Measurements from ENCODE around the gene HRCT1.

Gene HRCT1

GRCh38 chr9:35915681-35916294 is 9.8 kb downstream of the HRCT1 start:
- H3K27me3 ChIP-seq (ENCODE audit: control insufficient read depth in 2 of 2, insufficient read depth in 2 of 2, low read length in 2 of 2) = no peaks in the 10 kb centered on the region
- peaks cover 53 to 70% of the 10 kb centered on the region in 2 donors for H3K4me1 ChIP-seq (ENCODE audit: control insufficient read depth in 2 of 2, insufficient read depth in 2 of 2, low read length in 2 of 2)
- peak overlapping the region; percentile 36 to 62 for H3K9ac ChIP-seq (ENCODE audit: low read depth in 1 of 2, low read length in 2 of 2)
- H3K4me3 ChIP-seq (ENCODE audit: low read length in 2 of 2) = peak overlapping the region; percentile 7 to 41
- peak overlapping the region; percentile 91 to 94 for H3K27ac ChIP-seq (ENCODE audit: low read depth in 2 of 2, low read length in 2 of 2)
- H3K36me3 ChIP-seq (ENCODE audit: control insufficient read depth in 2 of 2, insufficient read depth in 2 of 2, low read length in 2 of 2) = no peaks in the 10 kb centered on the region
- H3K9me3 ChIP-seq (ENCODE audit: control insufficient read depth in 2 of 2, low read length in 2 of 2) = no peaks in the 10 kb centered on the region

DNA sequence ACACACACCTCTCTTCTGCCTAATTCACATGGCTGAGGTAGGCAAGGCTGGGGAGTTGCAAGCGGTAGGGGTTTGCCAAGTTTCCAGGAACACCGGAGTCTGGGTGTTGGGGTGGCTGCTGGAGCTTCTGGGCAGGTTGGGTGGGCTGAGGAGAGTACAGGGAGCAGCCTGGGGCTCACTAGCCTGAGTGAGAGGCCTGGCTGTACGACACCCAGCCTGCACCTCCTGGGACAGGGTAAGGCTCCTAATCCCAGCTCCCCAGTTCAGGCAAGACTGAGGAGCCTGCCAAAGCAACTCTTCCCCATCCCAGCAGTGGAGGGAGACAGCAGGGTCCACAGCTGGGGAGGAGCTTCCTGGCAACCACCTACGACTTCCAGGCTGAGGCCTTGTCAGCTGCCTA is 11.3 kb downstream of the HRCT1 start:
- peak overlapping the region; percentile 71 to 91 for H3K27ac ChIP-seq (ENCODE audit: low read depth in 2 of 2, low read length in 2 of 2)
- H3K9ac ChIP-seq (ENCODE audit: low read depth in 1 of 2, low read length in 2 of 2) = peak overlapping the region; percentile 20 to 27
- H3K9me3 ChIP-seq (ENCODE audit: control insufficient read depth in 2 of 2, low read length in 2 of 2) = no peaks in the 10 kb centered on the region
- no peaks in the 10 kb centered on the region for H3K36me3 ChIP-seq (ENCODE audit: control insufficient read depth in 2 of 2, insufficient read depth in 2 of 2, low read length in 2 of 2)
- no peaks in the 10 kb centered on the region for H3K27me3 ChIP-seq (ENCODE audit: control insufficient read depth in 2 of 2, insufficient read depth in 2 of 2, low read length in 2 of 2)
- H3K4me1 ChIP-seq (ENCODE audit: control insufficient read depth in 2 of 2, insufficient read depth in 2 of 2, low read length in 2 of 2) = peaks cover 48 to 64% of the 10 kb centered on the region in 2 donors
- H3K4me3 ChIP-seq (ENCODE audit: low read length in 2 of 2) = no peak overlapping the region

DNA sequence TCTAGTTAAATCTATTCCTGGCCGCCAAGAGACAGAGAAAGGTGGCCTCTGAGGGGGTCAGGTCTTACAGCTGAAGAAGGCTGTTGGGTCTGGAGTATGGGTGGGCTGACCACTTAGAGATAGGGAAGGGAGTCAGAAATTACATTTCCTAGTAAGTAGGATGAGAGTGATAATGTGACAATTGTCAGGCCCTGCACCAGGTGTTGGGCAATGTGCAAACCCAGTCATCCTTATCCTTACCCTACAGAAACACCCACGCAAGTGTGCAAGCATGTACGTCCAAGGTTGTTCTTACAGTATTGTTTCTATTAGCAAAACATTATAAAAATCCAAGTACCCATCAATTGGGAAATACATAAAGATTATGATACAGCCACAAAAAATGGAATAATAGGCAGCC is 12.8 kb downstream of the HRCT1 start:
- no peak overlapping the region for H3K9ac ChIP-seq (ENCODE audit: low read depth in 1 of 2, low read length in 2 of 2)
- H3K4me1 ChIP-seq (ENCODE audit: control insufficient read depth in 2 of 2, insufficient read depth in 2 of 2, low read length in 2 of 2) = peaks cover 56 to 71% of the 10 kb centered on the region in 2 donors
- H3K27ac ChIP-seq (ENCODE audit: low read depth in 2 of 2, low read length in 2 of 2) = peak overlapping the region; percentile 71 to 91
- H3K36me3 ChIP-seq (ENCODE audit: control insufficient read depth in 2 of 2, insufficient read depth in 2 of 2, low read length in 2 of 2) = no peaks in the 10 kb centered on the region
- no peaks in the 10 kb centered on the region for H3K27me3 ChIP-seq (ENCODE audit: control insufficient read depth in 2 of 2, insufficient read depth in 2 of 2, low read length in 2 of 2)
- no peaks in the 10 kb centered on the region for H3K9me3 ChIP-seq (ENCODE audit: control insufficient read depth in 2 of 2, low read length in 2 of 2)
- no peak overlapping the region for H3K4me3 ChIP-seq (ENCODE audit: low read length in 2 of 2)

GRCh38 chr9:35919212-35920008 is 13.4 kb downstream of the HRCT1 start:
- Histone ChIP-seq H3K9ac (ENCODE audit: low read depth in 1 of 2, low read length in 2 of 2) (peak overlapping the region in 1 of 2 donors; percentile 27), H3K27ac (ENCODE audit: low read depth in 2 of 2, low read length in 2 of 2) (peak overlapping the region; percentile 71 to 91), H3K36me3 (ENCODE audit: control insufficient read depth in 2 of 2, insufficient read depth in 2 of 2, low read length in 2 of 2) (no peaks in the 10 kb centered on the region), H3K4me1 (ENCODE audit: control insufficient read depth in 2 of 2, insufficient read depth in 2 of 2, low read length in 2 of 2) (peaks cover 60 to 73% of the 10 kb centered on the region in 2 donors), H3K4me3 (ENCODE audit: low read length in 2 of 2) (peak overlapping the region; percentile 10 to 31), H3K9me3 (ENCODE audit: control insufficient read depth in 2 of 2, low read length in 2 of 2) (no peaks in the 10 kb centered on the region), H3K27me3 (ENCODE audit: control insufficient read depth in 2 of 2, insufficient read depth in 2 of 2, low read length in 2 of 2) (no peaks in the 10 kb centered on the region)

DNA sequence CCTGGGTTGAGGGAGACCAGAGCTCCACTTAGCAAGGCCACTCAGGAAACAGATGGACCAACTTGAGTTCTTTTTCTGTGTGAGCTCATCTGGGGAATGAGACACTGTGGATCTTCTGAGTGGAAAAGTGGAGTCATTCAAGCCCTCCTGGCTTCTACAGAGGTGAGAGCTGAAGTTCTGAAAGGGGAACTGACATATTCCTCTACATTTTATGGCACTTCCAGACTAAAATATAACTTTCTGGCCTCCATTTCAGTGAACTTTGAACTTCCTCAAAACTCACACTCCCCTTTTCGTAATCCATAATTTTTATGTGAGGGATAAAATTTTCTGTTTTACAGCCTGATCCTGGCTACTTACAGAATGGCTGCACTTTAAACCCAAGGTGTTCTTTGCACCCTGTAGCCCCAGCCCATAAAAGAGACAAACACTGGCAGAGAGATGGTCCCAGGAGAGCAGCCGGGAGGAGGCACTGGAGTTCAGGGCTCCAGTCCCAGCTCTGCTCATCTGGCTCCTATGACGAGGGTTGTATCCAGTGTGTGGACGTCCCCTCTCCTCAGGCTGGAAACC is 14.1 kb downstream of the HRCT1 start:
- H3K27me3 ChIP-seq (ENCODE audit: control insufficient read depth in 2 of 2, insufficient read depth in 2 of 2, low read length in 2 of 2) = no peaks in the 10 kb centered on the region
- H3K4me3 ChIP-seq (ENCODE audit: low read length in 2 of 2) = peak overlapping the region in 1 of 2 donors; percentile 41
- H3K9ac ChIP-seq (ENCODE audit: low read depth in 1 of 2, low read length in 2 of 2) = peak overlapping the region; percentile 30 to 41
- H3K9me3 ChIP-seq (ENCODE audit: control insufficient read depth in 2 of 2, low read length in 2 of 2) = no peaks in the 10 kb centered on the region
- no peaks in the 10 kb centered on the region for H3K36me3 ChIP-seq (ENCODE audit: control insufficient read depth in 2 of 2, insufficient read depth in 2 of 2, low read length in 2 of 2)
- peaks cover 57 to 66% of the 10 kb centered on the region in 2 donors for H3K4me1 ChIP-seq (ENCODE audit: control insufficient read depth in 2 of 2, insufficient read depth in 2 of 2, low read length in 2 of 2)
- H3K27ac ChIP-seq (ENCODE audit: low read depth in 2 of 2, low read length in 2 of 2) = peak overlapping the region; percentile 71 to 91

DNA sequence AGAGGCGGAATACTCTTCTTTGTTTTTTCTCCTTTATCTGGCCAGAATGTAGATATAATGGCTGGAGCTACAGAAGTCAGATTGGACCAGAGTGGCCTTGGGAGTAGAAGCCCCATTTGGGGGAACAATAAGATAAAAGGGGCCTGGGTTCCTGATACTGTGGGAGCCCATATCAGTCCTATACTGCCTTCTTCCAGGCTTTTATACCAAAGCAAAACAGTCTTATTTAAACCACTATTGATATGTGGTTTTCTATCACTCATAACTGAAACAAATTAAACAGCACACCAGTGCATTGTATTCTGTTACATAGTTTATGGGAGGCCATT is 17.6 kb downstream of the HRCT1 start:
- no peaks in the 10 kb centered on the region for H3K9me3 ChIP-seq (ENCODE audit: control insufficient read depth in 2 of 2, low read length in 2 of 2)

DNA sequence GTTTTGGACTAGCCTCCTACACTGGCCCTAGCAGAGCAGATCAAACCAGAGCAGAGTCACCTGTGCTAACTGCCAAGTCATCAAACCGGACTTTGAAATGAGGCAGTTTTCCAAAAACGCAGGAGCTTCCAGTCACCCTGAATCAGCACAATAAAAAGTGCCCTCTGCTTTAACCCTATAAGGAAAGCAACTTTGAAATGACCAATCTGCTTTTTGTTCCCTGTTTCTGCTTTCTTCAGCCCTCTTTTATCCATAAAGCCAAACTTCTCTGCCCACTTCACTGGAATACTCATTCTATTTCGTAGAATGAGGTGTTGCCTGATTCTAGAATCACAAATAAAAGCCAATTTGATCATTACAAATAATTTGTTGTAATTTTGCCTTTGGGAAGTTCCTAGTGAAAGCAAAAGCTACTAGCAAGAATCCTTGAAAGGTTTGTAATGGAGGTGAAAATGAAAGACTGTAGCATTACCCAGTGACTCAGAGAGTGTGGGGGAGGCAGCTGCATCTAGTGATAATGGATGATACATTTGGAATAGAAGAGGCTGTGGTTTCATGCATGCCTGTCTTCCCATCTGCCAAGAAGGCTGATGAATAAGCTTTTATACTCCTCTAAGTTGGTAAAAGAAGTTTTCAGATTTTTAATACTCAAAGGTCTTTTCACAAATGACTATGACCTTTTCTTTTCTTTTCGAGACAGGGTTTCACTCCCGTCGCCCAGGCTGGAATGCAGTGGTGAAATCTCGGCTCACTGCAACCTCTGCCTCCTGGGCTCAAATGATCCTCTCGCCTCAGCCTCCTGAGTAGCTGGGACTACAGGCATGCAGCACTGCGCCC is 18.1 kb downstream of the HRCT1 start:
- H3K36me3 ChIP-seq (ENCODE audit: control insufficient read depth in 2 of 2, insufficient read depth in 2 of 2, low read length in 2 of 2) = no peaks in the 10 kb centered on the region
- H3K4me3 ChIP-seq (ENCODE audit: low read length in 2 of 2) = no peak overlapping the region
- no peaks in the 10 kb centered on the region for H3K9me3 ChIP-seq (ENCODE audit: control insufficient read depth in 2 of 2, low read length in 2 of 2)
- H3K4me1 ChIP-seq (ENCODE audit: control insufficient read depth in 2 of 2, insufficient read depth in 2 of 2, low read length in 2 of 2) = peaks cover 28 to 31% of the 10 kb centered on the region in 2 donors
- peak overlapping the region in 1 of 2 donors; percentile 28 for H3K9ac ChIP-seq (ENCODE audit: low read depth in 1 of 2, low read length in 2 of 2)
- H3K27ac ChIP-seq (ENCODE audit: low read depth in 2 of 2, low read length in 2 of 2) = peak overlapping the region; percentile 32 to 76
- no peaks in the 10 kb centered on the region for H3K27me3 ChIP-seq (ENCODE audit: control insufficient read depth in 2 of 2, insufficient read depth in 2 of 2, low read length in 2 of 2)

More for the DNA sequence above, 17.6 kb downstream of the HRCT1 start:
- Histone ChIP-seq H3K27ac (ENCODE audit: low read depth in 2 of 2, low read length in 2 of 2) (peak overlapping the region; percentile 32 to 76), H3K36me3 (ENCODE audit: control insufficient read depth in 2 of 2, insufficient read depth in 2 of 2, low read length in 2 of 2) (no peaks in the 10 kb centered on the region), H3K4me3 (ENCODE audit: low read length in 2 of 2) (no peak overlapping the region), H3K9ac (ENCODE audit: low read depth in 1 of 2, low read length in 2 of 2) (no peak overlapping the region), H3K27me3 (ENCODE audit: control insufficient read depth in 2 of 2, insufficient read depth in 2 of 2, low read length in 2 of 2) (no peaks in the 10 kb centered on the region), H3K4me1 (ENCODE audit: control insufficient read depth in 2 of 2, insufficient read depth in 2 of 2, low read length in 2 of 2) (peaks cover 33 to 36% of the 10 kb centered on the region in 2 donors)

DNA sequence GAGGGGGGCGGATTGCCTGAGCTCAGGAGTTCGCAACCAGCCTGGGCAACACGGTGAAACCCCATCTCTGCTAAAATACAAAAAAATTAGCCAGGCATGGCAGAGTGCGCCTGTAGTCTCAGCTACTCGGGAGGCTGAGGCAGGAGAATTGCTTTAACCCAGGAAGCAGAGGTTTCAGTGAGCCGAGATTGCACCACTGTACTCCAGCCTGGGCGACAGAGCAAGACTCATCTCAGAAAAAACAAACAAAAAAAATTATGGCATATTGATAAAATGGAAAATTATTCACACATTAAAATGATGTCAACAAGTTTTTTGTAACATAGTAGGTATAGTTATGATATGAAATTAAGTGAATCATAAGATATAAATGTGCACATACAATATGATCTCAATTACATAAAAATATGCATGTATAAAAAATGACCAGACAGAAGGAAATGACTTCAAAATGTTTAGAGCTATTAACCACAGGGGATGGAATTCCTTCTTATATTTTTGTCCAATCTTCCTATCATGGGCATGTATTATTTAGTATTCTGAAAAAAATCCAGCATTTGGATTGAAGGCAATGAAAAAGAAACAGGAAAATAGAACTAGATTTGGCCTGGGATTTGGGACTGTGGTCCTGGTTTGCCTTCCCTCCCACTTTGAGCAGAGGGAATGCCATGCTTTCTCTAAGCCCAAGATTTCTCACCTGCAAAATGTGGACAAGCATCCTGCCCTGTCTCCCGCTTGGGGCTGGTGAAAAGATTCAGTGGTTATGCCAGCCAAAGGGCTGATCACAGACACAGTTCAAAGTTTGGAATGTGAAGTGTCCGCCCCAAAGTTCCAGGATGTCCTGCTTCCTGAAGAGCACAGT is 22.8 kb downstream of the HRCT1 start:
- no peaks in the 10 kb centered on the region for H3K27me3 ChIP-seq (ENCODE audit: control insufficient read depth in 2 of 2, insufficient read depth in 2 of 2, low read length in 2 of 2)
- H3K4me1 ChIP-seq (ENCODE audit: control insufficient read depth in 2 of 2, insufficient read depth in 2 of 2, low read length in 2 of 2) = peaks cover 4% of the 10 kb centered on the region in 2 donors
- H3K9me3 ChIP-seq (ENCODE audit: control insufficient read depth in 2 of 2, low read length in 2 of 2) = no peaks in the 10 kb centered on the region
- H3K36me3 ChIP-seq (ENCODE audit: control insufficient read depth in 2 of 2, insufficient read depth in 2 of 2, low read length in 2 of 2) = no peaks in the 10 kb centered on the region
- H3K27ac ChIP-seq (ENCODE audit: low read depth in 2 of 2, low read length in 2 of 2) = no peak overlapping the region
- no peak overlapping the region for H3K4me3 ChIP-seq (ENCODE audit: low read length in 2 of 2)
- no peak overlapping the region for H3K9ac ChIP-seq (ENCODE audit: low read depth in 1 of 2, low read length in 2 of 2)

DNA sequence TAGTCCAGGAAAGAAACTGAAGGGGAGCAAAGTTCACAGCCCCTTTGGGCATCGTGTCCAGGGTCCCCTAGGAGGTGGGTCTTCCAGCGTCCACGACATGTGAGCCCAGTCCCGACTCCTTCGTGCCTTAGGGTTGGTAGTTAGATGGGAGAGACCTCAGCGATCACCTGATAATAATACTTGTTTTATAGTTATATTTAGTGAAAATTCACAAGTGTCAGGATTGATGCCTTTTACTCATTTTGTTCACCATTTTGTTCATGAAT is 23.4 kb downstream of the HRCT1 start:
- Histone ChIP-seq H3K36me3 (ENCODE audit: control insufficient read depth in 2 of 2, insufficient read depth in 2 of 2, low read length in 2 of 2) (no peaks in the 10 kb centered on the region), H3K27me3 (ENCODE audit: control insufficient read depth in 2 of 2, insufficient read depth in 2 of 2, low read length in 2 of 2) (no peaks in the 10 kb centered on the region), H3K4me3 (ENCODE audit: low read length in 2 of 2) (no peak overlapping the region), H3K9ac (ENCODE audit: low read depth in 1 of 2, low read length in 2 of 2) (no peak overlapping the region), H3K27ac (ENCODE audit: low read depth in 2 of 2, low read length in 2 of 2) (no peak overlapping the region), H3K9me3 (ENCODE audit: control insufficient read depth in 2 of 2, low read length in 2 of 2) (no peaks in the 10 kb centered on the region), H3K4me1 (ENCODE audit: control insufficient read depth in 2 of 2, insufficient read depth in 2 of 2, low read length in 2 of 2) (no peaks in the 10 kb centered on the region)

Data from mucosa of rectum (tissue), 2 donors.